Effector CD4-positive, alpha-beta T cell (primary cell): ENCODE data around the gene MTCL1.

Experiments
- DNase-seq: peaks from one replicate; pipeline ENCODE4 v3.0.0-alpha.2; 2020

MTCL1 gene

GRCh38 chr18:8713691-8714090, 8.3 kb downstream of the MTCL1 start:
- DNase-seq = no peak

DNA sequence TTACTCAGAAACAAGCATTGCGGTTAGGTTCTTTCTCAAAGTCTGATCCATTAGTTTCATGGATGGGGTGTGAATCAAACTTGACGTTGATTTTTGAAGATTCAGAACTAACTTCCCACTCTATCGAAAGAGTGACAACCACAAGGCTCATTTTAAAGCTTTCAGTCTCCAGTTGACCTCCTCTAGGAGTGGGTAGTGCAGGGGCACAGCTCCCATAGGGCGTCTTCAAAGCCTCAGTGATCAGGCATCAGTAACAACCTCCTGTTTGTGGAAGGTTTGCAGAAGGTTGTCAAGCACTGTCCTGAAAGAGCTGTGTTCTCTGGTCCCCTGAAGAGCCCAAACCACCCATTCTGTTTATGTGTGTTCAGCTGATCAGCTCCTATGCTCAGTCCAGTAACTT, 10.2 kb downstream of the MTCL1 start:
- no peak for DNase-seq

GRCh38 chr18:8717011-8717770, 11.8 kb downstream of the MTCL1 start:
- DNase-seq = no peak

- DNase-seq = no peak
Measured at GRCh38 chr18:8718401-8718913, 13.1 kb downstream of the MTCL1 start.

- no peak for DNase-seq
Measured at GRCh38 chr18:8719192-8719591, 13.8 kb downstream of the MTCL1 start.

- DNase-seq = no peak
Measured at GRCh38 chr18:8720141-8720540, 14.8 kb downstream of the MTCL1 start.

- DNase-seq = no peak
Measured at GRCh38 chr18:8721094-8721669, 15.8 kb downstream of the MTCL1 start.

DNA sequence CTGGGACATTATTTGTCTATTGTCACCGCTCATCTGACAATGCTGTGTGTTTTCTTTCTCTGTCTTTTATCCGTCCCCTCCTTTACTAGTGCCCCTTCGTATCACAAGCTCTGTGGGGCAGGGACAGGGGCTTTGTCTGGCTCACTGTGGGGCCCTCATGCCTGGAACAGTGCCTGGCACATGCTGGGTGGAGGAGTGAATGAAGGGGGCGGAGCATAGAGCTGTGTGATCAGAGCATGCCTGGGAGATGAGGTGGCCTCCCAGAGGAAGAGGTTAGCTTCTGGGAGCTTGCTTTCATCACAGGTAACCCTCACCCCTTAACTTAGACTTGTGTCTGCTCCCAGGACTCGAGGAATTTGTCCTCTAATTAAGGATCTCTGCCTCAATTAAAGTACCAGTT, 16.4 kb downstream of the MTCL1 start:
- DNase-seq = no peak

DNA sequence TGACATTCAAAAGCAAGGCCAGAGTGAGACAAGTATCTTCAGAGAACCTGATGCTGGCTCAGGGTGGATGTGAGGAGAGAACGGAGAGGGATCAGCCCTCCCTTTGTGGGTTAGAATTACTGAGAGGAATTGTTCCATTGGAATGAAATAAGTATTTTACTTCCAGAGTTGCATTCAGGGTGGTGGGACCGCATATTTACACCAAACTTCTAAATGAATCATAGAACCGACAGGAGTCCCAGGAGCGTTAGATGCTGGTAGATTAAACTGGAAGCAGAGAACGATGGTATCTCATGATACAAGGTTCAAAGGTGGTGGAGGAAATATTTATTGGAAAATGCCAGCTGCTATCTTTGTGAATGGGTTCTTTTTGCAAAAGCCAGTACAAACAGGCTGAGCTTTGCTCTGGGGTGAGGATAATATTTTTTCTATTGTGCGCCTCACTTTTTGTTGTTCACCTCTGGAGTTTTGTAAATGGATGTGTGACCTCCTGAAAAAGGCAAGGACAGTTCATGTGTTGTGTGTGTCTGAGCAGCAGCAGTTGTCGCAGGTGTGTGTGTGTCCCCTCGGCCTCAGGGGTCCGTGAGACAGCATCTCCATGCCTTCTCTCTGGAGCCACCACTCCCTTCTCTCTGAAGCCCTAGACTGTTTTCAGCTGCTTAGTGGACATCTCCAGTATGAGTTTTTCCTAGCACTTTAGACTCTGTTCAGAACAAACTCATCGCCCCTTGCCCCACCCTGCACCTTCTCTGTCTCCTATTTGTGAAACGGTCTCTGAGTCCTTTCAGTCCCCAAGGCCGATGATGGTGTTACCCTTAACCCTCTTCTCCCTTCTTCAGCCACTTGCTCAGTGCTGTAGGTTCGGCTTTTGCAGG, 17.8 kb downstream of the MTCL1 start:
- no peak for DNase-seq

- DNase-seq = no peak
Measured at GRCh38 chr18:8724452-8724851, 19.1 kb downstream of the MTCL1 start.

- no peak for DNase-seq
Measured at GRCh38 chr18:8726281-8726680, 20.9 kb downstream of the MTCL1 start.

GRCh38 chr18:8726963-8727705, 21.8 kb downstream of the MTCL1 start:
- no peak for DNase-seq

- no peak for DNase-seq
Measured at GRCh38 chr18:8730080-8730827, 24.9 kb downstream of the MTCL1 start.

GRCh38 chr18:8732442-8733360, 27.3 kb downstream of the MTCL1 start:
- no peak for DNase-seq

DNA sequence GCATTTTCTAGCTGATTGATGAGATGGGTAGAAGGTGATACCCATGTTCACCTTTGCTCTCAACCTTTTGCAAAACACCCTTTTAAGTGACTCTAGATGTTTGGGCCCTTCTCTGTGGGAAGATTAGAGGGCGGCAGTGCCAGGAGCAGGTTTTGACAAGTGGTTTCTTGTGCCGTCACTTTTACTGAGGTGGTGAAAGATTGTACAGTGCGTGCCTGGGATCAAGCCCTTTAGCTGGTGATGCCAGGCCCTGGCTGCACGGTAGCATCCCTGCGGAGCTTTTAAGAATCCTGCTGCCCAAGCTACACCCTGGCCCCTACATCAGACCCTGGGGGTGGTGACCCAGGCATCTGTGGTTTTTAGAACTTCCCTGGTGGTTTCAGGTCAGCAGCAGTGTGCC, 29.1 kb downstream of the MTCL1 start:
- no peak for DNase-seq

DNA sequence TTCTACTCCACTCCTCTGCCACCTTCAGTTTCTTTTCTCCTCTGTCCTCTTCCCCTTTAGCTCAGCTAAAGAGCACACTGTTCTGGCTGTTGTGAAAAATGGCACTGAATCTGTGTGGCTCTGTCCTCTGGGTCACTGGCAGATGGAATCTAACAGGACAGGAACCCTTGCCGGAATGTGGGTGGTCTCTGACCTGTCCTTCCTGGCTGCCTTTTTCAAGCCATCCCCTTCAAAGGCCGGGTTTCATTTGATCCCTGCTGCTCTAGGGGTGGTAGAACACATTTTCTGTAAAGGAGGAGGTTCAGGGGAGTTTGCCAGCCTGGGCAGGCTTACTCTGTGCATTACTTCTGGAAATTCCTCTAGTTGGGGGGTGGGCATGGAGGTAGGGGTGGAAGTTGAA, 29.9 kb downstream of the MTCL1 start:
- no peak for DNase-seq

DNA sequence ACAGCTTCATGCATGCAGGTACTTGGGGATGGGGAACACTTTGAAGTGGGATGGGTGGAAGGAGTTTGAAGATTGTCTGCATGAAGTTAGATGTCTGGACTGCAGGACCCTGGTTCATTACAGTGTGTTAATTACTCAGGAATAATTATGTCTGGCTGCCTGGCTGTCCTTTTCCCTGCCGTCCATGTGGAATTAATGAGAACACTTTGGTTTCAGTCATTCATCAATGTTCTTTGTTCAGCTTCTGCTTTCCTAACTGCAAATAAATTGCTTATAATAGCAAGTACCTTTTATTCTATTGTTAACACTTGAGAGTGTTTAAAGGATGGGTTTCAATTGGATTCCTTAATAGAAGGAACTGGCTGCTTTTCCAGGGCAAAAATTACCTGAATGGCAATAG, 35.8 kb downstream of the MTCL1 start:
- DNase-seq = no peak

- no peak for DNase-seq
Measured at GRCh38 chr18:8741532-8741931, 36.2 kb downstream of the MTCL1 start.

GRCh38 chr18:8742387-8743361, 37.3 kb downstream of the MTCL1 start:
- DNase-seq = no peak

GRCh38 chr18:8744038-8744437, 38.7 kb downstream of the MTCL1 start:
- DNase-seq = no peak
